SK-N-SH (cell line): ENCODE data around the gene RREB1. TPM values are rescaled to one million over a fixed set of nuclear protein-coding genes. Genes with fewer than 3 reads are reported as not detected.

Source experiments
- CTCF ChIA-PET: fragments of 300-600, 350-600 bp; formaldehyde crosslinking; extraction: SDS; loops from one replicate; lab custom pipeline; 2021; lab: Yijun Ruan, JAX
- POLR2A ChIA-PET: fragments of 350-600 bp; sonication (Branson Sonifier 250); formaldehyde crosslinking; extraction: SDS; loops from one replicate; lab custom pipeline; 2020; ENCODE audit warnings: antibody characterized with exemption, inconsistent platforms; lab: Yijun Ruan, JAX
- DNase-seq: peaks from one replicate; pipeline ENCODE4 v3.0.0; 2012
- H2AFZ ChIP-seq: fragments of 200-600 bp; sonication (generic); 2 replicates; pipeline ENCODE4 v1.8.1; 2016; ENCODE audit warnings: antibody characterized with exemption, mild to moderate bottlenecking, low read depth
- H3F3A ChIP-seq: fragments of 200-600 bp; sonication (generic); replicated peaks from 2 replicates; pipeline ENCODE3; 2016; ENCODE audit warnings: antibody characterized with exemption, mild to moderate bottlenecking; ENCODE audit not compliant: insufficient read depth
- H3K27ac ChIP-seq, 2 experiments: fragments of 200-500 bp in 1 of 2; fragments of 200-600 bp in 1 of 2; sonication (Bioruptor generic) in 1 of 2; sonication (generic), shearing (Covaris generic) in 1 of 2; 2 replicates each; pipeline versions ENCODE4 v1.5.1 to v1.6.1; 2014 to 2016; ENCODE audit warnings: low read depth in 2 of 2, inconsistent platforms in 1 of 2, low read length in 1 of 2, mild to moderate bottlenecking in 1 of 2, mixed read lengths in 1 of 2
- H3K27me3 ChIP-seq: fragments of 200-600 bp; sonication (generic), shearing (Covaris generic); 2 replicates; pipeline ENCODE4 v1.6.1; 2016; ENCODE audit warnings: mixed run types; ENCODE audit not compliant: insufficient read depth
- H3K36me3 ChIP-seq, 2 experiments: fragments of 200-500 bp in 1 of 2; fragments of 200-600 bp in 1 of 2; sonication (Bioruptor generic) in 1 of 2; sonication (generic) in 1 of 2; replicated peaks in 1 of 2; 2 replicates each; pipeline versions ENCODE3 to v1.5.1; 2014 to 2016; ENCODE audit warnings: low read length in 1 of 2, mild to moderate bottlenecking in 1 of 2; ENCODE audit not compliant: insufficient read depth in 2 of 2, control insufficient read depth in 1 of 2
- H3K4me1 ChIP-seq, 2 experiments: fragments of 200-500 bp in 1 of 2; fragments of 200-600 bp in 1 of 2; sonication (Bioruptor generic) in 1 of 2; sonication (generic), shearing (Covaris generic) in 1 of 2; 2 replicates each; pipeline versions ENCODE4 v1.5.1 to v1.6.1; 2014 to 2016; ENCODE audit warnings: low read depth in 1 of 2, low read length in 1 of 2, mixed run types in 1 of 2; ENCODE audit not compliant: insufficient read depth in 2 of 2, control insufficient read depth in 1 of 2
- H3K4me2 ChIP-seq: fragments of 200-600 bp; sonication (generic), shearing (Covaris generic); 2 replicates; pipeline ENCODE4 v1.6.1; 2017; ENCODE audit warnings: mixed run types
- H3K4me3 ChIP-seq, 2 experiments: fragments of 200-500 bp in 1 of 2; fragments of 200-600 bp in 1 of 2; sonication (Bioruptor generic) in 1 of 2; sonication (generic), shearing (Covaris generic) in 1 of 2; 2 replicates each; pipeline versions ENCODE4 v1.5.1 to v1.8.1; 2014 to 2016; ENCODE audit warnings: low read depth in 2 of 2, inconsistent platforms in 1 of 2, low read length in 1 of 2, mild to moderate bottlenecking in 1 of 2, mixed read lengths in 1 of 2, moderate library complexity in 1 of 2
- H3K79me2 ChIP-seq: fragments of 200-600 bp; sonication (generic); 2 replicates; pipeline ENCODE4 v1.8.1; 2017; ENCODE audit warnings: mild to moderate bottlenecking; ENCODE audit not compliant: insufficient read depth
- H3K9ac ChIP-seq: fragments of 200-600 bp; sonication (generic); 2 replicates; pipeline ENCODE4 v1.6.1; 2017; ENCODE audit warnings: mixed run types
- H3K9me2 ChIP-seq: fragments of 200-600 bp; sonication (generic); 2 replicates; pipeline ENCODE4 v1.6.1; 2017; ENCODE audit warnings: mixed run types
- H3K9me3 ChIP-seq: fragments of 200-600 bp; sonication (generic); 2 replicates; pipeline ENCODE4 v1.6.1; 2017; ENCODE audit warnings: mixed run types, mild to moderate bottlenecking, moderate library complexity
- H4K20me1 ChIP-seq: fragments of 200-600 bp; sonication (generic); 2 replicates; pipeline ENCODE4 v1.6.1; 2017; ENCODE audit warnings: mild to moderate bottlenecking, mixed run types; ENCODE audit not compliant: insufficient read depth
- CHD2 ChIP-seq: fragments of 150-350 bp; IDR thresholded peaks from 2 replicates; pipeline ENCODE4 v1.6.1; 2018; ENCODE audit warnings: low read length; ENCODE audit not compliant: partially characterized antibody
- ELF1 ChIP-seq: IDR thresholded peaks from 2 replicates; pipeline ENCODE4 v1.4.0; 2012
- EP300 ChIP-seq, 2 experiments: IDR thresholded peaks; 2 replicates each; pipeline versions ENCODE4 v1.4.0 to v1.6.1; 2012; ENCODE audit warnings: borderline replicate concordance in 1 of 2, low read depth in 1 of 2, low read length in 1 of 2
- EZH2phosphoT487 ChIP-seq: fragments of 200-600 bp; sonication (generic); IDR thresholded peaks from 2 replicates; pipeline ENCODE4 v1.6.1; 2017; ENCODE audit warnings: low read depth, mixed run types, mild to moderate bottlenecking, antibody characterized with exemption, moderate library complexity, borderline replicate concordance
- FOXM1 ChIP-seq: IDR thresholded peaks from 2 replicates; pipeline ENCODE4 v1.4.0; 2012; ENCODE audit warnings: low read depth, mild to moderate bottlenecking
- GABPA ChIP-seq: IDR thresholded peaks from 2 replicates; pipeline ENCODE4 v1.4.0; 2012; ENCODE audit warnings: low read depth, mild to moderate bottlenecking
- GATA2 ChIP-seq: sonication (generic); formaldehyde crosslinking; IDR thresholded peaks from 2 replicates; pipeline ENCODE4 v1.5.0; 2020; ENCODE audit warnings: mild to moderate bottlenecking, missing genetic modification reagents
- IRF3 ChIP-seq: fragments of 150-350 bp; IDR thresholded peaks from 2 replicates; pipeline ENCODE4 v1.6.1; 2016; ENCODE audit warnings: mild to moderate bottlenecking, low read depth, low read length
- MAX ChIP-seq: IDR thresholded peaks from 2 replicates; pipeline ENCODE4 v1.4.0; 2012; ENCODE audit warnings: low read depth
- NFIC ChIP-seq: IDR thresholded peaks from 2 replicates; pipeline ENCODE4 v1.4.0; 2012; ENCODE audit warnings: borderline replicate concordance
- NRF1 ChIP-seq: IDR thresholded peaks from 2 replicates; pipeline ENCODE4 v1.6.1; 2012; ENCODE audit warnings: low read depth, mild to moderate bottlenecking, low read length
- PBX3 ChIP-seq: IDR thresholded peaks from 2 replicates; pipeline ENCODE4; 2012
- POLR2AphosphoS5 ChIP-seq: IDR thresholded peaks from 2 replicates; pipeline ENCODE4 v1.6.1; 2012; ENCODE audit warnings: low read depth, low read length
- RCOR1 ChIP-seq: fragments of 150-350 bp; IDR thresholded peaks from 2 replicates; pipeline ENCODE4 v1.6.1; 2017; ENCODE audit warnings: antibody characterized with exemption, low read length
- RFX5 ChIP-seq: IDR thresholded peaks from 2 replicates; pipeline ENCODE4 v1.6.1; 2012; ENCODE audit warnings: mild to moderate bottlenecking, improper control_type of control experiment, low read length
- TAF1 ChIP-seq: IDR thresholded peaks from 2 replicates; pipeline ENCODE4 v1.6.1; 2012; ENCODE audit warnings: low read depth, mild to moderate bottlenecking, low read length, moderate library complexity, borderline replicate concordance
- USF1 ChIP-seq: IDR thresholded peaks from 2 replicates; pipeline ENCODE4 v1.4.0; 2012; ENCODE audit warnings: low read depth, borderline replicate concordance
- USF2 ChIP-seq: fragments of 150-350 bp; IDR thresholded peaks from 2 replicates; pipeline ENCODE4 v1.6.1; 2017; ENCODE audit warnings: antibody characterized with exemption, low read length, low read depth, borderline replicate concordance
- YY1 ChIP-seq: IDR thresholded peaks from 2 replicates; pipeline ENCODE4 v1.4.0; 2012; ENCODE audit warnings: low read depth, mild to moderate bottlenecking
- WGBS: methylation state at CpG from one replicate; pipeline ENCODE4 v1.1.6; 2017; ENCODE audit warnings: low lambda C conversion rate; 5-methylcytosine and 5-hydroxymethylcytosine counted together
- polyA plus RNA-seq, 3 experiments: library from polyadenylated mRNA; depleted of rRNA; stranded (reverse); fragments of >200 nt; gene quantifications; 2 replicates each; pipeline ENCODE4 v1.2.3, GENCODE V29; 2012

Gene RREB1
- polyA plus RNA-seq, 1 of the 3 experiments (the other 2 are of a cell fraction) = 2.0 TPM

- TF ChIP-seq EP300 (IDR thresholded peaks at IDR 0.05; ENCODE audit: borderline replicate concordance in 1 of 2, low read depth in 1 of 2, low read length in 1 of 2) (no peak), GABPA (no peak), EZH2phosphoT487 (no peak), RFX5 (no peak), YY1 (no peak)
Measured at GRCh38 chr6:7198833-7199800, 91.4 kb downstream of the RREB1 start (continued).

GRCh38 chr6:7200598-7201443, 93.1 kb downstream of the RREB1 start:
- Histone ChIP-seq H3K27me3 (no peaks in the 10 kb centered on the region), H3K4me1 (no peaks in the 10 kb centered on the region; a peak in 1 of 4 replicates), H3K9me2 (no peaks in the 10 kb centered on the region), H3K36me3 (peaks cover 4 to 12% of the 10 kb centered on the region in 2 experiments), H4K20me1 (no peaks in the 10 kb centered on the region), H3K4me3 (no peak overlapping the region), H3K9ac (no peak overlapping the region), H3K79me2 (no peaks in the 10 kb centered on the region; the same call in 1 of the 2 replicates), H2AFZ (no peak overlapping the region), H3K27ac (no peak overlapping the region), H3K4me2 (no peak overlapping the region), H3K9me3 (no peaks in the 10 kb centered on the region), H3F3A (no peaks in the 10 kb centered on the region)
- ChIA-PET CTCF (interaction anchor here (1.3 kb wide), 1 partner anchor 38 kb away, joined by 3 read pairs; no protein-coding TSS in a partner anchor), POLR2A (no interaction called here)
- TF ChIP-seq POLR2AphosphoS5 = no peak
- no peak for TF ChIP-seq YY1
- TF ChIP-seq EZH2phosphoT487 = no peak
- TF ChIP-seq ELF1 = no peak
- TF ChIP-seq TAF1 = no peak
- whole genome bisulfite sequencing = 86% methylated on average over 12 of the region's 13 CpGs
- no peak for DNase-seq

GRCh38 chr6:7201444-7201731, 93.6 kb downstream of the RREB1 start:
- Histone ChIP-seq H3K4me2 (no peak overlapping the region), H3K9me3 (no peaks in the 10 kb centered on the region), H3F3A (no peaks in the 10 kb centered on the region), H3K36me3 (peaks cover 4 to 7% of the 10 kb centered on the region in 2 experiments), H3K9ac (no peak overlapping the region), H3K79me2 (no peaks in the 10 kb centered on the region; the same call in 1 of the 2 replicates), H2AFZ (no peak overlapping the region), H4K20me1 (no peaks in the 10 kb centered on the region), H3K27me3 (no peaks in the 10 kb centered on the region), H3K4me3 (no peak overlapping the region), H3K9me2 (no peaks in the 10 kb centered on the region), H3K27ac (no peak overlapping the region), H3K4me1 (no peaks in the 10 kb centered on the region)
- ChIA-PET POLR2A (no interaction called here), CTCF (no interaction called here)
- DNase-seq = no peak
- WGBS = 60% methylated on average over 2 of the region's 2 CpGs
- TF ChIP-seq NRF1 = no peak
- TF ChIP-seq RCOR1 = no peak
- TF ChIP-seq RFX5 = no peak
- TF ChIP-seq NFIC = no peak
- no peak for TF ChIP-seq GATA2 (CRISPR knock-in tag)
- no peak for TF ChIP-seq IRF3
- TF ChIP-seq USF1 = no peak
- TF ChIP-seq PBX3 = no peak
- no peak for TF ChIP-seq FOXM1
- no peak for TF ChIP-seq USF2
- no peak for TF ChIP-seq CHD2
- TF ChIP-seq MAX = no peak
